A673 (cell line): ENCODE data around the gene INPP5A.

Experiments used
- CTCF ChIP-seq: fragments of 300-800, 200-600 bp; sonication (generic); conservative IDR thresholded peaks from 2 replicates; pipeline ENCODE4 v1.5.1; 2017; ENCODE audit warnings: low read depth, mild to moderate bottlenecking, antibody characterized with exemption, low read length, moderate library complexity, mixed read lengths
- EZH2 ChIP-seq: fragments of 200-600 bp; sonication (generic); IDR thresholded peaks from 2 replicates; pipeline ENCODE4 v1.6.1; 2017; ENCODE audit warnings: borderline replicate concordance, low read depth, mild to moderate bottlenecking, mixed read lengths, antibody characterized with exemption, low read length; ENCODE audit not compliant: poor library complexity, severe bottlenecking

- TF ChIP-seq EZH2 = no peak
- TF ChIP-seq CTCF = no peak
Measured at GRCh38 chr10:132489704-132490534, 47.7 kb upstream of the INPP5A start.
